RWPE1 (cell line): ENCODE measurements around the gene SNX12.

Experiments
- CTCF ChIA-PET: fragments of 350-600 bp; sonication (Branson Sonifier 250); formaldehyde crosslinking; extraction: SDS; loops from one replicate; lab custom pipeline; 2021; lab: Yijun Ruan, JAX
- POLR2A ChIA-PET: fragments of 400-600 bp; formaldehyde crosslinking; extraction: SDS; loops from one replicate; lab custom pipeline; 2020; ENCODE audit warnings: antibody characterized with exemption; ENCODE audit not compliant: low non-redundant PET; lab: Yijun Ruan, JAX
- DNase-seq: peaks from one replicate; pipeline ENCODE4 v3.0.0; 2012; ENCODE audit warnings: low spot score
- H3K27ac ChIP-seq: fragments of 450-650 bp; 2 replicates; pipeline ENCODE4 v1.5.1; 2017
- CTCF ChIP-seq: fragments of 450-650 bp; conservative IDR thresholded peaks from 2 replicates; pipeline ENCODE4 v1.5.1; 2017; ENCODE audit warnings: low read depth, mild to moderate bottlenecking

The SNX12 gene

GRCh38 chrX:71095033-71095432, 26.9 kb upstream of the SNX12 start:
- TF ChIP-seq CTCF = no peak
- H3K27ac ChIP-seq = no peak overlapping the region
- ChIA-PET CTCF (no interaction called here), POLR2A (no interaction called here)
- no peak for DNase-seq

GRCh38 chrX:71091263-71091662, 23.1 kb upstream of the SNX12 start:
- ChIA-PET POLR2A (no interaction called here), CTCF (no interaction called here)
- no peak for DNase-seq
- TF ChIP-seq CTCF = no peak
- H3K27ac ChIP-seq = no peak overlapping the region

- TF ChIP-seq CTCF = no peak
- no peak for DNase-seq
- POLR2A ChIA-PET = no interaction called here
- CTCF ChIA-PET = interaction anchor here (0.6 kb wide), 1 partner anchor 13 kb away, joined by 3 read pairs; no protein-coding TSS in a partner anchor
- no peak overlapping the region for H3K27ac ChIP-seq
These were observed 17.8 kb upstream of the SNX12 start for GRCh38 chrX:71085900-71086299.

- ChIA-PET CTCF (no interaction called here), POLR2A (no interaction called here)
- H3K27ac ChIP-seq = no peak overlapping the region
- TF ChIP-seq CTCF = no peak
- no peak for DNase-seq
These were observed 14.7 kb upstream of the SNX12 start for GRCh38 chrX:71082822-71083221.

GRCh38 chrX:71082124-71082647, 14.1 kb upstream of the SNX12 start:
- no peak for DNase-seq
- CTCF ChIA-PET = no interaction called here
- TF ChIP-seq CTCF = no peak
- POLR2A ChIA-PET = no interaction called here
- H3K27ac ChIP-seq = no peak overlapping the region

- no peak for TF ChIP-seq CTCF
- DNase-seq = no peak
- no peak overlapping the region for H3K27ac ChIP-seq
- ChIA-PET POLR2A (no interaction called here), CTCF (no interaction called here)
These were observed 13.4 kb upstream of the SNX12 start for GRCh38 chrX:71081330-71082123.
